ENCODE data around the gene CABP4.

CABP4 gene

DNA sequence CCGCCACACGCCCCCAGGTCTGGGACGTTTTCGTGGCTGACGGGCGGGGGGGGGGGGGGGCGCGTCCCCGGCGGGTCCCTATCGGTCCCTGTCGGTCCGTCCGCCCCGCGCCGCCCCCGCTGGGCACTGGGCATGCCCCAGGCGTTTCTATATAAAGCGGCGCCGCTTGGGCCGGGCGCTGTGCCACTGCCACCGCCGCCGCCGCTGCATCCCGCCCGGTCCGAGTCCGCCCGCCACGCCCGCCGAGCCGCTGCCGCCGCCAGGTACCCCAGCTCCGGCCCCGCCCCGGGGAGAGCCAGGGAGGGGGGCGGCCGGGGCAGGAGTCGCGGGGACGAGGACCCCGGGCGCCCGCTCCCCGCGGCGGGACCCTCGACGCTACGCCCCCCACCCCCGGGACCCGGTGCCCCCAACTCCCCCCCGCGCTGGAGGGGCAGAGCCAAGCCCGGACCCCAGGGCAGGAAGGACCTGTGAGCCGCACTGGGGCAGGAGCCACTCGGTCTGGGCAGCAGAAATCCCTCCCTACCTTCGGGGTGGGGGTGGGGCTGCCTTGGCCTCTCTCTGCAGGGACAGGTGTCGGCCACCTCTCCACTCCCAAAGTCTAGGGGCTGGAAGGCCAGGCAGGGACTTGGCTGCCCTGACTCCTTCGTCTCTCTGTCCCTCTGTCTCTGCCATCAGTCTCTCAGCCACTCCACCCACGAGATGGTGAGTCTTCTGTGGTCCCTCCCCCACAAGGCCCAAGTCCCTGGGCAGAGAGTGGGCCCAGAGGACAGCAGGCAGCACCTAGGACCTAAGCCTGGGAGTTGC is 39.5 kb upstream of the CABP4 start, which contains the start of gene CARNS1:
Gene CARNS1, plus strand, starts transcription at position 178 of the 804 bp plus-strand sequence. Its CDS starts 522 bp downstream, at position 700.
- peak within 1 kb of the TSS; percentile 54 for H3K27ac ChIP-seq
- TF ChIP-seq, protein P1, sequence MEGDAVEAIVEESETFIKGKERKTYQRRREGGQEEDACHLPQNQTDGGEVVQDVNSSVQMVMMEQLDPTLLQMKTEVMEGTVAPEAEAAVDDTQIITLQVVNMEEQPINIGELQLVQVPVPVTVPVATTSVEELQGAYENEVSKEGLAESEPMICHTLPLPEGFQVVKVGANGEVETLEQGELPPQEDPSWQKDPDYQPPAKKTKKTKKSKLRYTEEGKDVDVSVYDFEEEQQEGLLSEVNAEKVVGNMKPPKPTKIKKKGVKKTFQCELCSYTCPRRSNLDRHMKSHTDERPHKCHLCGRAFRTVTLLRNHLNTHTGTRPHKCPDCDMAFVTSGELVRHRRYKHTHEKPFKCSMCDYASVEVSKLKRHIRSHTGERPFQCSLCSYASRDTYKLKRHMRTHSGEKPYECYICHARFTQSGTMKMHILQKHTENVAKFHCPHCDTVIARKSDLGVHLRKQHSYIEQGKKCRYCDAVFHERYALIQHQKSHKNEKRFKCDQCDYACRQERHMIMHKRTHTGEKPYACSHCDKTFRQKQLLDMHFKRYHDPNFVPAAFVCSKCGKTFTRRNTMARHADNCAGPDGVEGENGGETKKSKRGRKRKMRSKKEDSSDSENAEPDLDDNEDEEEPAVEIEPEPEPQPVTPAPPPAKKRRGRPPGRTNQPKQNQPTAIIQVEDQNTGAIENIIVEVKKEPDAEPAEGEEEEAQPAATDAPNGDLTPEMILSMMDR (IDR thresholded peaks at IDR 0.05), result no peak
- TF ChIP-seq ZFX (IDR thresholded peaks at IDR 0.05; ENCODE audit: borderline replicate concordance), result no peak

DNA sequence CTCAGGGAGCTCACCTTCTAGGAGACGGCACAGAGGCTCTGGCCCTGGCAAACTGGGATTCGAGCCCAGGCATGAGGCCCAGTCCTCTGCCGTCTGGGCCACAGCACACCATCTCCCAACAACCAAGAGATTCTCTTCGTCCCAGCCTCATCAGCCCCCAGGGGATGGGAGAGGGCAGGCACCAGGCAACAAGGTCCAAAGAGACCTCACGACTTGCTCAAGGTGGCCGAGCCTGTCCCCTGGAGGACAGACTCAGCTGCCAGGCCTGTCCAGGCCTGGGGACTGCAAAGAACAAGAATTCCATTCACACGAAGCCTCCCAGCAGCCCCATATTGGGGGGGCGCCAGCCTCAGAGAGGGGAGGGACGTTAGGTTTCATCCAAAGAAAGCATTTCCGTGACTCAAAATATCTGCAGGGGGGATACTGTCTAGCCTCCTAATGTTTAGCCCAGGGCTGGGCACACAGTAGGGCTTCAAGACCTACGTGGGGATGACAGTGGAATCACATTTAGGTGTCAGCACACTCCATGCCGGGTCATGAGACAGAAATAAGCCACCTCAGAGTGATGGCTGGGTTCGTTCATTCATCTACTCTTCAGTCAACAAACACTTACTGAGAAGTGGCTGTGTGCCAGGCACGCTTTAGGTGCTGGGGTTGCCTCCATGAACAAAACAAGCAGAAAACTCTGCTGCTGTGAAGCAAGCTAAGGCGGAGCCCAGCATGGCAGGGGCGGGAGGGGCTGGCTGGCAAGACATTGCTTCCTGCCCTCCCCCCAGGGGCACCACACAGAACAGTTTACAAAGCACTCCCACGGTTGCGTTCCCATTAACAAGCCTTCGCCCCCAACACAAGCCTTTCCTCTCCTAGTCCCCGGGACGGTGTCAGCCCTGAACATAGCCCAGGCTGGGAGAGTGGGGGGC is 38.5 kb upstream of the CABP4 start:
- TF ChIP-seq ZFX (IDR thresholded peaks at IDR 0.05; ENCODE audit: borderline replicate concordance), result no peak
- peak overlapping the region; percentile 54 for H3K27ac ChIP-seq

DNA sequence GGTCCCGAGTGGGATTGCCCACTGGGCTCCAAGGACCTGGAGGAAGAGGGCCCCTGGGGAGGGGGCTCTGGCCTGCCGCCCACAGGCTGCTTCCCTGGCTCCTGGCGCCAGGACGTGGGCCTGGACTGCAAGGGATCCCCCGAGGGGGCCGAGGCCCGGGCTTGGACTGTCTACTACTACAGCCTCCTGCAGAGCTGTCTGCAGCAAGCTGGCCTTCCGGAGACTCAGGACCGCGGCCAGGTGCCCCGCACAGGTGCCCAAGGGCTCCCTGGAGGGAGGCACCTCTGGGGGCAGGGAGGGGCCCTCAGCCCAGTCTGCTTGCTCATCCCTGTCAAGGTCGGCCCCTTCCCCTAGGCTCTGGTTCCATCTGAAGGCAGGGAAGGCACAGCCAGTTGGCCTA is 37.7 kb upstream of the CABP4 start:
- no peak for TF ChIP-seq ZFX (IDR thresholded peaks at IDR 0.05; ENCODE audit: borderline replicate concordance)
- TF ChIP-seq, protein P1 (IDR thresholded peaks at IDR 0.05), result no peak
- no peak overlapping the region for H3K27ac ChIP-seq

DNA sequence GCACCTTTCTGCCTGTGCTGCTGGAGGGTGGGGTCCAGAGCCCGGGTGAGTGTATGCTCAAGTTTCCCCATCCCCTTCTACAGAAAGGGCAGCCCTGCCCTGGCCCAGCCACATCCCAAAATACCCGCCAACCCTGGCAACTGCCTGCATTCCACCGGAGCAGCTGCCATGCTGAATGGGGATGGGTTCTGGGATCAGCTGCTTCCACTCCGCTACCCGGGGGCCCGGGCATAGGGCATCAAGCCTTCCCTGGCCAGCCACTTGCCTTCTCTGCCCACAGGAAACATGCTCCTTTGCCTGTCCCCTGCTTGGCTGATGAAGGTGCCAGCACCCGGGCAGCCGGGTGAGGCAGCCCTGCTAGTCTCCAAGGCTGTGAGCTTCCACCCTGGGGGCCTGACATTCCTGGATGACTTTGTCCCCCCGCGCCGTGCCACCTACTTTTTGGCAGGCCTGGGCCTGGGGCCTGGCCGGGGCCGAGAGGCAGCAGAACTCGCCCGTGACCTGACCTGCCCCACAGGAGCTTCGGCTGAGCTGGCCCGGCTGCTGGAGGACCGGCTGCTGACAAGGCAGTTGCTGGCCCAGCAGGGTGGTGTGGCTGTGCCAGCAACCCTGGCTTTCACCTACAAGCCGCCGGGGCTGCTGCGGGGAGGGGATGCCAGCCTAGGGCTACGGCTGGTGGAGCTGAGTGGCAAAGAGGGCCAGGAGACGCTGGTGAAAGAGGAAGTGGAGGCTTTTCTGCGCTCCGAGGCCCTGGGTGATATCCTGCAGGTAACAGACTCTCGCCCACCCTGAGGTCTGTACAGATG is 36.5 kb upstream of the CABP4 start:
- H3K27ac ChIP-seq, result peak overlapping the region; percentile 18; the same call in 1 of the 2 replicates
- TF ChIP-seq, protein P1 (IDR thresholded peaks at IDR 0.05), result no peak
- TF ChIP-seq ZFX (IDR thresholded peaks at IDR 0.05; ENCODE audit: borderline replicate concordance), result no peak

- peak overlapping the region; percentile 86; the same call in 1 of the 2 replicates for H3K27ac ChIP-seq
- TF ChIP-seq ZFX (IDR thresholded peaks at IDR 0.05; ENCODE audit: borderline replicate concordance), result no peak
- TF ChIP-seq, protein P1 (IDR thresholded peaks at IDR 0.05), result no peak
Measured at GRCh38 chr11:67419325-67420049, 35.7 kb upstream of the CABP4 start.

DNA sequence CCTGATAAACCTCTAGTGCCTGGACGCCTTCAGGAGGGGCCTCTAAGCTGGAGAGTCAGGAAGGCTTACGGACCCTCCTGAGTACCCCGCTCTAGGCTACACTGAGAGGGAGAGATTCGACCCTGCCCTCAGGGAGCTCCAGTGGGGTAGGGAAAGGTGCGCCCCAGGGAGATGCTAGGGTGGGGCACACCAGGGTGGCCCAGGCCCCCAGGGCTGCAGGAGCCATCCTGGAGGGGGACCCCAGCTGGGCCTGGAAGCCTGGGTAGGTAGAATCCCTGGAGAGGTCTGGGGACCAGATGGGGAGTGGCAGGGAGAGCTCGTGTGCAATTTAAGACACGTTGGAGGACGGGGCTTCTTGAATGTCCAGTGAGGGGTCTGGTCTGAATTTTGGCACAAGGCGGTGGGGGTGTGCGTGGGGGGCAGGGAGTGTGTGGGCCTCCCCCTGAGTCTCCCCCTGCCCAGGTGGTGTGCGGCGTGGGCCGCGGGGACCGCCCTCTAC is 35.0 kb upstream of the CABP4 start:
- H3K27ac ChIP-seq, result peak overlapping the region; percentile 86
- TF ChIP-seq ZFX (IDR thresholded peaks at IDR 0.05; ENCODE audit: borderline replicate concordance), result no peak
- TF ChIP-seq, protein P1 (IDR thresholded peaks at IDR 0.05), result no peak
